ENCODE results near the gene RPS6KA4. TPM values are rescaled to one million over a fixed set of nuclear protein-coding genes. Genes with fewer than 3 reads are reported as not detected.

Gene RPS6KA4
- total RNA-seq, 2 experiments from 2014 or later, result 31.1 to 41.9 TPM

- Mint-ChIP-seq H3K4me1 (peaks cover 28% of the 10 kb centered on the region), H3K4me3 (no peak overlapping the region), H3K27ac (no peak overlapping the region), H3K27me3 (no peaks in the 10 kb centered on the region), H3K9me3 (ENCODE audit: low read depth) (no peaks in the 10 kb centered on the region), H3K36me3 (peaks cover 2% of the 10 kb centered on the region)
- ATAC-seq (no peak), DNase-seq (no peak)
- CTCF ChIA-PET, result interaction anchor here (0.5 to 4.3 kb wide), 10 partner anchors 10 to 669 kb away, joined by 3 to 23 read pairs (median 4); partner anchors contain the start of genes CCDC88B, ESRRA, PRDX5 and TRMT112
Measured at GRCh38 chr11:64355078-64355940, 3.7 kb upstream of the RPS6KA4 start.

GRCh38 chr11:64356498-64357411 lies 2.2 kb upstream of the RPS6KA4 start:
- H3K27me3 Mint-ChIP-seq, result no peaks in the 10 kb centered on the region
- DNase-seq, result no peak
- CTCF ChIA-PET, result interaction anchor here (0.5 to 4.3 kb wide), 9 partner anchors 12 to 278 kb away, joined by 3 to 23 read pairs (median 4); partner anchors contain the start of genes CCDC88B, PRDX5 and TRMT112

GRCh38 chr11:64357446-64357845 lies 1.5 kb upstream of the RPS6KA4 start:
- CTCF ChIA-PET, result interaction anchor here (0.5 to 4.3 kb wide), 6 partner anchors 13 to 56 kb away, joined by 3 to 23 read pairs (median 4); partner anchors contain the start of genes PRDX5 and TRMT112
- Mint-ChIP-seq H3K4me1 (peaks cover 41% of the 10 kb centered on the region), H3K9me3 (ENCODE audit: low read depth) (no peaks in the 10 kb centered on the region), H3K36me3 (peaks cover 16% of the 10 kb centered on the region), H3K27me3 (no peaks in the 10 kb centered on the region), H3K4me3 (no peak overlapping the region), H3K27ac (peak overlapping the region; percentile 81)
- no peak for ATAC-seq
- no peak for DNase-seq

More at GRCh38 chr11:64356498-64357411, 2.2 kb upstream of the RPS6KA4 start:
- Mint-ChIP-seq H3K27ac (peak overlapping the region; percentile 7), H3K4me1 (peaks cover 36% of the 10 kb centered on the region), H3K4me3 (no peak overlapping the region), H3K36me3 (peaks cover 9% of the 10 kb centered on the region), H3K9me3 (ENCODE audit: low read depth) (no peaks in the 10 kb centered on the region)
- ATAC-seq, result no peak

GRCh38 chr11:64357904-64358535 lies 942 bp upstream of the RPS6KA4 start:
- Mint-ChIP-seq H3K27ac (peak overlapping the region; percentile 81), H3K4me3 (peak overlapping the region; percentile 45), H3K36me3 (peaks cover 17% of the 10 kb centered on the region), H3K9me3 (ENCODE audit: low read depth) (no peaks in the 10 kb centered on the region), H3K27me3 (no peaks in the 10 kb centered on the region), H3K4me1 (peaks cover 41% of the 10 kb centered on the region)
- DNase-seq, result peak; percentile 70
- ATAC-seq, result peak; percentile 40
- CTCF ChIA-PET, result interaction anchor here (0.6 to 1.3 kb wide), 5 partner anchors 16 to 59 kb away, joined by 3 to 5 read pairs (median 3); no protein-coding TSS in a partner anchor

- peaks cover 17% of the 10 kb centered on the region for H3K36me3 Mint-ChIP-seq
- H3K4me3 Mint-ChIP-seq, result peak overlapping the region; percentile 45
- CTCF ChIA-PET, result interaction anchor here (0.6 to 3.1 kb wide), 8 partner anchors 16 to 90 kb away, joined by 3 to 26 read pairs (median 4); no protein-coding TSS in a partner anchor
- no peak for ATAC-seq
- no peaks in the 10 kb centered on the region for H3K27me3 Mint-ChIP-seq
- peak overlapping the region; percentile 81 for H3K27ac Mint-ChIP-seq
- peaks cover 41% of the 10 kb centered on the region for H3K4me1 Mint-ChIP-seq
- H3K9me3 Mint-ChIP-seq (ENCODE audit: low read depth), result no peaks in the 10 kb centered on the region
- no peak for DNase-seq
Measured at GRCh38 chr11:64358536-64358906, 441 bp upstream of the RPS6KA4 start.

GRCh38 chr11:64359712-64360445 lies 917 bp downstream of the RPS6KA4 start:
- peak overlapping the region; percentile 86 for H3K4me3 Mint-ChIP-seq
- CTCF ChIA-PET, result interaction anchor here (0.8 to 3.1 kb wide), 15 partner anchors 9 to 383 kb away, joined by 3 to 26 read pairs (median 5); partner anchors contain the start of genes PRDX5, STIP1 and TRMT112
- no peaks in the 10 kb centered on the region for H3K9me3 Mint-ChIP-seq (ENCODE audit: low read depth)
- H3K27me3 Mint-ChIP-seq, result no peaks in the 10 kb centered on the region
- ATAC-seq, result peak; percentile 38
- H3K36me3 Mint-ChIP-seq, result peaks cover 24% of the 10 kb centered on the region
- peaks cover 44% of the 10 kb centered on the region for H3K4me1 Mint-ChIP-seq
- no peak for DNase-seq
- H3K27ac Mint-ChIP-seq, result peak overlapping the region; percentile 72

GRCh38 chr11:64360448-64360921 lies 1.5 kb downstream of the RPS6KA4 start:
- Mint-ChIP-seq H3K27me3 (no peaks in the 10 kb centered on the region), H3K4me1 (peaks cover 44% of the 10 kb centered on the region), H3K4me3 (peak overlapping the region; percentile 86), H3K27ac (no peak overlapping the region), H3K36me3 (peaks cover 29% of the 10 kb centered on the region), H3K9me3 (ENCODE audit: low read depth) (no peaks in the 10 kb centered on the region)
- CTCF ChIA-PET, result interaction anchor here (1.0 to 3.1 kb wide), 12 partner anchors 10 to 382 kb away, joined by 3 to 26 read pairs (median 6); partner anchors contain the start of genes PRDX5, STIP1 and TRMT112
- no peak for ATAC-seq
- no peak for DNase-seq

- no peaks in the 10 kb centered on the region for H3K9me3 Mint-ChIP-seq (ENCODE audit: low read depth)
- H3K4me1 Mint-ChIP-seq, result peaks cover 40% of the 10 kb centered on the region
Measured at GRCh38 chr11:64361659-64362058, 2.7 kb downstream of the RPS6KA4 start.

GRCh38 chr11:64362339-64362738 lies 3.4 kb downstream of the RPS6KA4 start:
- DNase-seq, result no peak
- no peak overlapping the region for H3K27ac Mint-ChIP-seq
- no peaks in the 10 kb centered on the region for H3K27me3 Mint-ChIP-seq
- CTCF ChIA-PET, result no interaction called here
- H3K36me3 Mint-ChIP-seq, result peaks cover 38% of the 10 kb centered on the region
- H3K4me1 Mint-ChIP-seq, result peaks cover 39% of the 10 kb centered on the region
- ATAC-seq, result no peak
- H3K4me3 Mint-ChIP-seq, result no peak overlapping the region
- no peaks in the 10 kb centered on the region for H3K9me3 Mint-ChIP-seq (ENCODE audit: low read depth)

More at GRCh38 chr11:64361659-64362058, 2.7 kb downstream of the RPS6KA4 start:
- peaks cover 35% of the 10 kb centered on the region for H3K36me3 Mint-ChIP-seq
- H3K4me3 Mint-ChIP-seq, result no peak overlapping the region
- DNase-seq (no peak), ATAC-seq (no peak)
- CTCF ChIA-PET, result interaction anchor here (1.8 to 3.1 kb wide), 5 partner anchors 19 to 291 kb away, joined by 7 to 26 read pairs (median 10); partner anchors contain the start of genes PRDX5 and TRMT112
- no peak overlapping the region for H3K27ac Mint-ChIP-seq
- H3K27me3 Mint-ChIP-seq, result no peaks in the 10 kb centered on the region

GRCh38 chr11:64364435-64364834 lies 5.5 kb downstream of the RPS6KA4 start:
- no peak overlapping the region for H3K4me3 Mint-ChIP-seq
- no peaks in the 10 kb centered on the region for H3K27me3 Mint-ChIP-seq
- H3K36me3 Mint-ChIP-seq, result peaks cover 46% of the 10 kb centered on the region
- peaks cover 24% of the 10 kb centered on the region for H3K4me1 Mint-ChIP-seq
- no peak for ATAC-seq
- no peak for DNase-seq
- H3K27ac Mint-ChIP-seq, result no peak overlapping the region
- CTCF ChIA-PET, result interaction anchor here (1.4 kb wide), 1 partner anchor 22 kb away, joined by 4 read pairs; no protein-coding TSS in a partner anchor
- no peaks in the 10 kb centered on the region for H3K9me3 Mint-ChIP-seq (ENCODE audit: low read depth)

- H3K27ac Mint-ChIP-seq, result no peak overlapping the region
- H3K4me3 Mint-ChIP-seq, result no peak overlapping the region
- DNase-seq, result no peak
- CTCF ChIA-PET, result interaction anchor here (1.4 kb wide), 1 partner anchor 22 kb away, joined by 4 read pairs; no protein-coding TSS in a partner anchor
- H3K4me1 Mint-ChIP-seq, result peaks cover 20% of the 10 kb centered on the region
- no peak for ATAC-seq
- no peaks in the 10 kb centered on the region for H3K27me3 Mint-ChIP-seq
- H3K36me3 Mint-ChIP-seq, result peaks cover 49% of the 10 kb centered on the region
- H3K9me3 Mint-ChIP-seq (ENCODE audit: low read depth), result no peaks in the 10 kb centered on the region
Measured at GRCh38 chr11:64364911-64365310, 5.9 kb downstream of the RPS6KA4 start.

Data from activated CD8-positive, alpha-beta memory T cell treated with anti-CD3 and anti-CD28 coated beads, Interleukin-2, amount 10 ng/mL, durations not matched to agents 7 days and 5 days (primary cell).